GM18498 (cell line): Measurements from ENCODE around the gene CPSF4L.
"Not testable (repeated sequence)": the region's sequence is repeated elsewhere in the genome, so short reads cannot be mapped to it uniquely, and the experiment has no call there.

Experiments used
- ATAC-seq: cut with Tn5 transposase; IDR thresholded peaks from one replicate; pipeline ENCODE4 v1.9.1; 2021; ENCODE audit warnings: mild to moderate bottlenecking, moderate library complexity; ENCODE audit not compliant: unreplicated experiment

The CPSF4L gene

GRCh38 chr17:73269791-73270190 is 8.1 kb upstream of the CPSF4L start:
- ATAC-seq = no peak

GRCh38 chr17:73269329-73269615 is 7.6 kb upstream of the CPSF4L start:
- ATAC-seq = no peak

- ATAC-seq = no peak
These were observed 7.1 kb upstream of the CPSF4L start for GRCh38 chr17:73268582-73269328.

- ATAC-seq = no peak
These were observed 6.2 kb upstream of the CPSF4L start for GRCh38 chr17:73267648-73268537.

- ATAC-seq = no peak
These were observed 5.1 kb upstream of the CPSF4L start for GRCh38 chr17:73266796-73267195.

- no peak for ATAC-seq
These were observed 4.3 kb upstream of the CPSF4L start for GRCh38 chr17:73265646-73266640.

- not testable (repeated sequence) for ATAC-seq
These were observed 2.8 kb upstream of the CPSF4L start for GRCh38 chr17:73264448-73264847.

- no peak for ATAC-seq
These were observed 1.3 kb upstream of the CPSF4L start for GRCh38 chr17:73262676-73263642.

- ATAC-seq = no peak
These were observed 434 bp upstream of the CPSF4L start for GRCh38 chr17:73261952-73262675.

GRCh38 chr17:73257516-73257915 is 4.2 kb downstream of the CPSF4L start:
- no peak for ATAC-seq

- ATAC-seq = no peak
These were observed 5.5 kb downstream of the CPSF4L start for GRCh38 chr17:73256220-73256619.

- no peak for ATAC-seq
These were observed 6.0 kb downstream of the CPSF4L start for GRCh38 chr17:73255671-73256181.

GRCh38 chr17:73251871-73252270 is 9.8 kb downstream of the CPSF4L start:
- ATAC-seq = no peak

GRCh38 chr17:73250851-73251640 is 10.6 kb downstream of the CPSF4L start:
- ATAC-seq = no peak

- ATAC-seq = no peak
These were observed 12.0 kb downstream of the CPSF4L start for GRCh38 chr17:73249700-73250099.

GRCh38 chr17:73248532-73248931 is 13.1 kb downstream of the CPSF4L start:
- no peak for ATAC-seq

GRCh38 chr17:73247726-73248125 is 14.0 kb downstream of the CPSF4L start:
- ATAC-seq = no peak

- ATAC-seq = no peak
These were observed 21.1 kb downstream of the CPSF4L start for GRCh38 chr17:73240561-73240960.
